GM18867 (cell line): ENCODE results near the gene SLC2A4RG.

ENCODE experiments used
- ATAC-seq: cut with Tn5 transposase; IDR thresholded peaks from one replicate; pipeline ENCODE4 v1.9.1; 2021; ENCODE audit warnings: mild to moderate bottlenecking, moderate library complexity; ENCODE audit not compliant: unreplicated experiment

SLC2A4RG gene

GRCh38 chr20:63740627-63741353, 1.2 kb downstream of the SLC2A4RG start:
- no peak for ATAC-seq

DNA sequence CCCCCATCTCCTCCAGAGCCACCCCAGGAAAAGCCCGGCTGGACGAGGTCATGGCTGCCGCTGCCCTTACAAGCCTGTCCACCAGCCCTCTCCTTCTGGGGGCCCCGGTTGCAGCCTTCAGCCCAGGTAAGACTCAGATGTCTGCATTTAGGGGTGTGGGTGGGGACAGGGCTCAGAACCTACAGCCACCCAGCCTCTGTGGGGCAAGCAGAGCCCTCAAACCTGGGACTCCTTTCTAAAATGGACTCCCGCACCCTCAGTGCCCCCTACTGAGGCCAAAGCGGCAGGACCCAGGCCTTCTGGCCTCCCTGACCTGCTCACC, 1.7 kb downstream of the SLC2A4RG start:
- ATAC-seq, result no peak

- ATAC-seq, result no peak
Observed at GRCh38 chr20:63741676-63742380, 2.3 kb downstream of the SLC2A4RG start.

GRCh38 chr20:63742381-63743024, 2.9 kb downstream of the SLC2A4RG start:
- ATAC-seq, result no peak

DNA sequence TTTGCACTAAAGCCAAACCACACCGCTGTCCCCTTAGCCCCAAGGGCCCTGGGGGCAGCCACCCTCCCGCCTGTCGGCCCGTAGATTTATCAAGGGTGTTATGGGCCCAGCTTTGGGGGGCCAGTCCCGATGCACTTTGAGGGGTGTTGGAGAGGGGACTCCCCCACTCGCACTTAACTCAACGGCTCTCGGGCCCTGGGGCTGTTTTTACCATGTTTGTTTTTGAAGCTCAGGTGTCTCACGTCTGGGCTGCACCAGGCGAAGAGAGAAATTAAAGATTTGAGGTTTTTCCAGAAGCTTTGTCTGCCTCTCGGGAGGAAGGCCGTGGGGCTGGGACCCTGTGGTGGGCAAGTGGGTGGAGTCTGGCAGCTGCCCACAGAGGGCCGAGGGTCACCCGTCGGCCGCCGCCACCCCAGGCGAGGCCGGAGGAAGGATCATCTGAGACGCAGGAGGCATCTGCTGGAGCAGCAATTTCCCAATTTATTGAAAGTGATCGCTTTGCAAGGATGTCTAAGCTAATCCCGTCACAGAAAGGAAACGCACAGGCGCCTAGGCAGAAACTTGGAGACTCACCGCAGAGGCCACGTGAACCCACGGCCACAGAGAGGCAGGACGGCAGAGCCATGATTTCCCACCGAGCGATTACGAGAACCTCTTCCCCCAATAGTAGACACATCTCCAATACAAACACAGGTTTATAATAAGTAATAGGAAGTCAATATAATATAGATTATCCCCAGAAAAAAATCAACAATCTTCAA, 3.8 kb downstream of the SLC2A4RG start:
- ATAC-seq, result no peak

- no peak for ATAC-seq
Observed at GRCh38 chr20:63744158-63744557, 4.6 kb downstream of the SLC2A4RG start.

- ATAC-seq, result no peak
Observed at GRCh38 chr20:63744574-63745423, 5.2 kb downstream of the SLC2A4RG start.

DNA sequence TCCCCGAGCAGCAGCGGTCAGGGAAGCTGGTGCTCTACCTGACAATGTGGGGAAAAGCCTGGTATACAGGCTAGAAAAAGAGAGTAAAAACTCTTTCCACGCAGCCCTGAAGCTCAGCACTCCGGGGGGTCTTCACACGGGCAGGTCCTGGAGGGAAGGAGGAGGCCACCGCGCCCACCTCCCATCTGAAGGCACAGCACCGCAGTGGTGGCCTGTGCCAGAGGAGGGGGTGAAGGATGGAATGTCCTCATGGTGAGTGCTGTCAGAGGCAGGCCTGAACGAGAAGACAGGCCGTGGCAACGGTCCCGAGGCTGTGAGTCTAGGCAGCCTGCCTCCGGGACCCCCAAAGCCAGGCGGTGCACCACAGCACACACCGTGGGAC, 5.8 kb downstream of the SLC2A4RG start:
- no peak for ATAC-seq

DNA sequence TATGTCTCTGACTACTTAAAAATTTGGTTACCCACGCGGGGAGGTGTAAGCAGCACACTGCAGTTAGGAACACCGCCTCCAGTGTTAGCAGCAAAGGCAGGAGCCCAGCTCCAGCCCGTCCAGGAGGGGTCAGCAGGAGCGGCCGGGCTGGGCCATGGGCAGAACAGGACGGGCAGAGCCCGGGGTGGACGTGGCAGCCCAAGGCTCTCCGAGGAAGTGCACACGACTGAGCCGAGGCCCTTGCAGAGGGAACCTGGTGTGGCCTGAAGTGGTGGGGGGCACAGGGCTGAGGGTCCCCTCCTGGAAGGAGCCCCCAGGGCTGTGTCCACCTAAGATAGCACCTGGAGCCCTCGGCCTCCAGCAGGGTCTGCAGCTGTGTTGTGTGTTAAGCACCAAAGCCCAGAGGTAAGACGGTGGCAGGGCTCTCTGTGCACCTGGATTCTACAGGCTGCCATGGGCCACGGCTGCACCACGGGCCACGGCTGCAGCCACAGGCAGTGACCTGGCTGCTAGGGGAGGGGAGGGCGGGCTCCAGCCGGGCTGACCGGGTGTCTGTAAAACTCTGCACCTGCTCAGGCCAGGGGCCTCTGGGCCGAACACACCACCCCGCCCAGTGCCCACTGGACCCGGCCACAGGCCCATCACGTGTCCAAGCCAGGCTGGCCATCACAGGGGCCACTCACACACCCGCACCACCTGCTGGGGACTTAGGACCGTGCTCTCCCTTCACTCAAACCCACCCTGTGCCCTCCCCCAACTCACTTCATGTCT, 6.6 kb downstream of the SLC2A4RG start:
- no peak for ATAC-seq

GRCh38 chr20:63746751-63747315, 7.3 kb downstream of the SLC2A4RG start:
- no peak for ATAC-seq

DNA sequence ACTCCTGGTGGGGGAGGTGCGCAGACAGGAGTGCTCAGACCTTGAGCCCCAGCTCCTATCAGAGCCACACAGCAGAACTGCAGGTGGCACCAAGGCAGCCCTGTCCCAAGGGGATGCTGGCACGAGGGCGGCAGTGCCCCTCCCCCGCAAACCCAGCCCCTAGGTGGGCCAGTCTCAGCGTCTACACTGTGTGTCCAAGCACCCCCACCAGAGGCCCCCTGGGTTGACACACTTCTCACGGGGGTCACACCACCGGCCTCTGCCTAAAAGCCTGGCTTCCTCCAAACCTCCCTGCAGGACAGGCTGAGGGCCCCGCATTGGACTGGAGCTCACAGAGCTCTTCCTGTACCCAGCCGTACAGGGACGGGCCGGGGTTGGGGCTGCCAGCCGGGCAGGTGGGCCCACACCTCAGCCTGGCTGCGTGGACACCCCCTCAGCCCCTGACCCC, 8.1 kb downstream of the SLC2A4RG start:
- ATAC-seq, result no peak

GRCh38 chr20:63748070-63748933, 8.7 kb downstream of the SLC2A4RG start:
- ATAC-seq, result no peak

- ATAC-seq, result no peak
Observed at GRCh38 chr20:63748934-63749270, 9.3 kb downstream of the SLC2A4RG start.

DNA sequence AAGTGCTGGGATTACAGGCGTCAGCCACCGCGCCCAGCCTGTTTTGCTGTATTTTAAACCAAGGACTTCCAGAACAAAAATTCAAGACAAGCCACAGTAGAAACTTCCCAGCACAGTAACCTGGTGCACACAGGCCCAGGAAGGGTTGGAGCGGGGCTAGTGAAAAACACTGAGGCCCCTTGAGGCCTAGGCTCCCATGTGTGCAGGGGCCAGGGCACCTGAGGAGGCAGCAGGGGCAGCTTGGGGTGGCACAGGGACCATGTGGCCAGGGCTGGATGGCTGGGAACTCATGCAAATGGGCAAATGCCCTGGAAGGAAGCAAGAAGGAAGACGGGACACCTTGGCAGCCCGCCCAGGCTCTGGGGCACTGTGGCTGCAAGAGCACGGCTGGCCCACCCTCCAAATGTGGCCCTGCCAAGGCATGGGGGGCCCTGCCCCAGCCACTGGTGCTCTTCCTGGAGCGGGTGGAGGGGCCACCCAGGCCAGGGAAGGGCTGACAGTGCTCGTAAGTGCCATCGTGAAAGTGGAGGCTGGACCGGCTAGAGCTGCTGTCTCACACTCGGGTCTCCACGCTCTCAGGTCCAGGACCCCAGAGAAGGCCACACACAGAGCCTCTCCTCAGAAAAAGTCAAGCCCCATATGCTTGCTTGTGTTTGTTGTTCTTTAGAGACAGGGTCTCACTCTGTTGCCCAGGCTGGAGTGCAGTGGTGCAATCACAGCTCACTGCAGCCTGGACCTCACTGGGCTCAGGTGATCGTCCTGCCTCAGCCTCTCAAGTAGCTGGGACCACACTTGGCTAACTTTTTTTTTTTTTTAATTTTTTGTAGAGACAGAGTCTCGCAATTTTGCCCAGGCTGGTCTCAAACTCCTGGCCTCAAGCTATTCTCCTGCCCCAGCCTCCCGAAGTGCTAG, 10.3 kb downstream of the SLC2A4RG start:
- no peak for ATAC-seq

GRCh38 chr20:63750807-63751470, 11.4 kb downstream of the SLC2A4RG start:
- ATAC-seq, result no peak

DNA sequence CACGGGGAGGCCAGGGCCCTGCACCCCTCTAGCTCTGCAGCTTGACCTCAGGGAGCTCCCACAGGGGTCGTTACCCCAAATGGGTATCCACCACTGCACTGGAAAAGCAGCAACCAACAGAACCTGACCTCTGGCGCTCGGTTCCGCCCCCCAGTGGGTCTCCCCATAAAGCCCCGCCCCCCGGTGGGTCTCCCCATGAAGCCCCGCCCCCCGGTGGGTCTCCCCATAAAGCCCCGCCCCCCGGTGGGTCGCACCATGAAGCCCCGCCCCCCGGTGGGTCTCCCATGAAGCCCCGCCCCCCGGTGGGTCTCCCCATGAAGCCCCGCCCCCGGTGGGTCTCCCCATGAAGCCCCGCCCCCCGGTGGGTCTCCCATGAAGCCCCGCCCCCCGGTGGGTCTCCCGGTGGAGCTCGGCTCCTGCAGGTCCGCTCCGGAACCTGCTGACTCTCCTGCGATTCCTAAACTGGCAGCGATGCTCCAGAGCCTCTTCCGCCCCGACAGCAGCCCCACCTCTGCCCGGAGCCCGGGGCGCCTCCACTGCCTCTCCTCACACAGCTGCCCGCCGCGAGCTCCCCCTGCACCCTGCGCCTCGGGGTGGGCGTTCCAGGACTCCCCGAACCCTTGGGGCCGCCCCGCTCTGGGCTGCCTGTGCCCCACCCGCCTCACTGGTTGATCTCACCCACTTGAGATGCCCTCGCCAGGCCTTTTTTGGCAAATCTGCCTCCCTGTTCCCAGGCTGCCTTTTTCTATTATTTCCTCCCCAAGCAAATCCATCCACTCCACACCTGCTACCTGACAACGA, 12.1 kb downstream of the SLC2A4RG start:
- ATAC-seq, result no peak
